Liver (tissue), 9 donors: ENCODE measurements around the gene DPP6. TPM values are rescaled to one million over a fixed set of nuclear protein-coding genes. Genes with fewer than 3 reads are reported as not detected.

Experiments
- DNase-seq: peaks from one replicate; pipeline ENCODE4 v3.0.0-alpha.2; 2017; ENCODE audit warnings: low spot score
- H3K27ac ChIP-seq, 2 donors: one replicate each; pipeline ENCODE4 v1.7.0; 2013; ENCODE audit warnings: inconsistent platforms in 2 of 2, low read length in 2 of 2, control low read depth in 1 of 2, low read depth in 1 of 2, mild to moderate bottlenecking in 1 of 2
- H3K27me3 ChIP-seq, 4 donors: one replicate each; pipeline versions ENCODE4 v1.6.1 to v1.7.0; 2013; ENCODE audit warnings: low read length in 3 of 4, inconsistent platforms in 1 of 4, mild to moderate bottlenecking in 1 of 4, moderate library complexity in 1 of 4; ENCODE audit not compliant: control insufficient read depth in 4 of 4, insufficient read depth in 4 of 4
- H3K36me3 ChIP-seq, 4 donors: one replicate each; pipeline versions ENCODE4 v1.6.1 to v1.7.0; 2013; ENCODE audit warnings: low read length in 3 of 4, mild to moderate bottlenecking in 3 of 4, low read depth in 1 of 4, moderate library complexity in 1 of 4; ENCODE audit not compliant: control insufficient read depth in 4 of 4, insufficient read depth in 3 of 4
- H3K4me1 ChIP-seq, 4 donors: one replicate each; pipeline versions ENCODE4 v1.6.1 to v1.7.0; 2013; ENCODE audit warnings: low read length in 3 of 4, mild to moderate bottlenecking in 3 of 4, moderate library complexity in 1 of 4; ENCODE audit not compliant: control insufficient read depth in 4 of 4, insufficient read depth in 4 of 4
- H3K4me3 ChIP-seq, 3 donors: one replicate each; pipeline versions ENCODE4 v1.6.1 to v1.7.0; 2013; ENCODE audit warnings: low read length in 3 of 3, control low read depth in 1 of 3, low read depth in 1 of 3, mild to moderate bottlenecking in 1 of 3
- H3K9ac ChIP-seq, 2 donors: one replicate each; pipeline ENCODE4 v1.7.0; 2013; ENCODE audit warnings: low read length in 2 of 2, mild to moderate bottlenecking in 2 of 2, moderate library complexity in 2 of 2, control low read depth in 1 of 2, low read depth in 1 of 2
- H3K9me3 ChIP-seq, 4 donors: one replicate each; pipeline versions ENCODE4 v1.6.1 to v1.7.0; 2013; ENCODE audit warnings: low read length in 3 of 4; ENCODE audit not compliant: control insufficient read depth in 4 of 4
- EGR1 ChIP-seq, 2 donors: IDR thresholded peaks; 2 replicates each; pipeline ENCODE4 v1.6.1; 2016 to 2018; ENCODE audit warnings: antibody characterized with exemption in 2 of 2, low read depth in 2 of 2
- FOXA1 ChIP-seq: IDR thresholded peaks from 2 replicates; pipeline ENCODE4 v1.6.1; 2016; ENCODE audit warnings: antibody characterized with exemption
- FOXA2 ChIP-seq: IDR thresholded peaks from 2 replicates; pipeline ENCODE4 v1.6.1; 2016; ENCODE audit warnings: antibody characterized with exemption
- HNF4A ChIP-seq, 2 donors: conservative IDR thresholded peaks; 2 replicates each; pipeline ENCODE4 v1.6.1; 2016; ENCODE audit warnings: antibody characterized with exemption in 2 of 2, mild to moderate bottlenecking in 2 of 2
- JUND ChIP-seq, 2 donors: IDR thresholded peaks; 2 replicates each; pipeline ENCODE4 v1.6.1; 2016; ENCODE audit warnings: antibody characterized with exemption in 2 of 2
- RAD21 ChIP-seq, 2 donors: IDR thresholded peaks; 2 replicates each; pipeline ENCODE4 v1.6.1; 2016; ENCODE audit warnings: antibody characterized with exemption in 2 of 2, mild to moderate bottlenecking in 2 of 2
- SP1 ChIP-seq: IDR thresholded peaks from 2 replicates; pipeline ENCODE4 v1.6.1; 2018; ENCODE audit warnings: antibody characterized with exemption, mild to moderate bottlenecking
- TAF1 ChIP-seq: conservative IDR thresholded peaks from 2 replicates; pipeline ENCODE4 v1.6.1; 2016; ENCODE audit warnings: antibody characterized with exemption, mild to moderate bottlenecking
- YY1 ChIP-seq: IDR thresholded peaks from 2 replicates; pipeline ENCODE4 v1.6.1; 2016; ENCODE audit warnings: antibody characterized with exemption, mild to moderate bottlenecking
- WGBS: extraction: QIAGEN DNeasy Blood & Tissue Kit; methylation state at CpG from one replicate; pipeline ENCODE4 v1.1.7; 2013; 5-methylcytosine and 5-hydroxymethylcytosine counted together
- polyA plus RNA-seq, 2 donors: library from polyadenylated mRNA; stranded (reverse) in 1 of 2; unstranded in 1 of 2; fragments of 200-250 nt in 1 of 2; fragments of >200 nt in 1 of 2; fragmentation: Nextera tagmentation in 1 of 2; extraction: Ambion mirVana in 1 of 2; gene quantifications; one replicate each; pipeline versions ENCODE4 v1.2.1 to v1.2.3, GENCODE V29; 2013 to 2015
- total RNA-seq, 2 donors: library from RNA; depleted of rRNA; stranded (reverse); fragments of >200 nt; gene quantifications; one replicate each; pipeline ENCODE4 v1.2.3, GENCODE V29; 2014
- TF ChIP-seq, protein P1 (sequence below): IDR thresholded peaks from 2 replicates; pipeline ENCODE4 v1.6.1; 2016; ENCODE audit warnings: antibody characterized with exemption
- TF ChIP-seq, protein P2 (sequence below): IDR thresholded peaks from 2 replicates; pipeline ENCODE4 v1.6.1; 2016; ENCODE audit warnings: antibody characterized with exemption
- TF ChIP-seq, protein P3 (sequence below): IDR thresholded peaks from 2 replicates; pipeline ENCODE4 v1.6.1; 2016; ENCODE audit warnings: antibody characterized with exemption, mild to moderate bottlenecking
- TF ChIP-seq, protein P4 (sequence below): IDR thresholded peaks from 2 replicates; pipeline ENCODE4 v1.6.1; 2016; ENCODE audit warnings: antibody characterized with exemption
- TF ChIP-seq, protein P5 (sequence below): fragments of 150-350 bp; IDR thresholded peaks from 2 replicates; pipeline ENCODE4 v1.5.1; 2017; ENCODE audit warnings: improper control_type of control experiment, low read depth, low read length; ENCODE audit not compliant: missing input control
- donor health status: healthy.
- donor health status: healthy.
- donor health status: healthy.
- donor health status: healthy.
- donor health status: healthy.

DPP6 gene
- total and polyA plus RNA-seq, 4 donors, result 0.01 TPM; not detected in 3

DNA sequence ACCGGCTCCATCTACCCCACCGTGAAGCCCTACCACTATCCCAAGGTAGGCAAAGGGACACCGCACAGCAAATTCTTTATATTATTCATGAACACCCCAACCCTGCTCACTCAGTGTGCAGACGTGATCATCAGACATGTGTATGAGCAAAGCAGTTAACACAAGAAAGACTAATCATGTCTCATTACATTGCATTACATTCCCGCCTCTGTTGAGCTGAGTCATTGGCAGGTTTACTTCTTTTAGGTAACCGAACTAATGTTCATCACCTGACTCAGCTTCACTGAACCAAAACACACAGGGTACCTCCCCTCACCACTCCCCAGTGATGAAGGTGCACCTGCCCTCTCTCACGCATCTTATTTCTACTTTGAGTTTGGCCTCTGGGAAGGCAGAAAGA lies 717.3 kb downstream of the DPP6 start:
- no peak overlapping the region for H3K27ac ChIP-seq
- peaks cover 0 to 4% (median 0%) of the 10 kb centered on the region in 4 donors for H3K27me3 ChIP-seq
- H3K4me3 ChIP-seq, result no peak overlapping the region
- H3K4me1 ChIP-seq, result no peaks in the 10 kb centered on the region
- DNase-seq, result no peak
- WGBS, result 82% methylated on average over 7 of the region's 7 CpGs
- TF ChIP-seq TAF1 (no peak), FOXA1 (no peak), JUND (IDR thresholded peaks at IDR 0.05) (no peak)
- TF ChIP-seq, protein P1, sequence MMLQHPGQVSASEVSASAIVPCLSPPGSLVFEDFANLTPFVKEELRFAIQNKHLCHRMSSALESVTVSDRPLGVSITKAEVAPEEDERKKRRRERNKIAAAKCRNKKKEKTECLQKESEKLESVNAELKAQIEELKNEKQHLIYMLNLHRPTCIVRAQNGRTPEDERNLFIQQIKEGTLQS, result no peak
- H3K9me3 ChIP-seq, result no peaks in the 10 kb centered on the region
- no peaks in the 10 kb centered on the region for H3K36me3 ChIP-seq
- H3K9ac ChIP-seq, result no peak overlapping the region

DNA sequence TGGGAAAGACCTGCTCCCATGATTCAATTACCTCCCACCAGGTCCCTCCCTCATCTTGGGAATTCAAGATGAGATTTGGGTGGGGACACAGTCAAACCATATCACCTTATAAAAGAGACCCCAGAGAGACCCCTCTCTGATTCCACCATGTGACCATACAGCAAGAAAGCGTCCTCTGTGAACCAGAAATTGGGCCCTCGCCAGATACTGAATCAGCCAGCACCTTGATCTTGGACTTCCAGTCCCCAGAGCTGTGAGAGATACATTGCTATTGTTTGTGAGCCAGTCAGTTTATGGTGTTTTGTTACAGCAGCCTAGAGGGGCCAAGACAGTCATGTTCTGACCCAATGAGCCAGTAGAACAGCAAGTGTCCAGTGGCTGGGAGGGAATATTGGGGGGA lies 718.2 kb downstream of the DPP6 start:
- WGBS, result 80% methylated on average over 2 of the region's 2 CpGs
- DNase-seq, result no peak

More for the DNA sequence above, 718.2 kb downstream of the DPP6 start:
- Histone ChIP-seq H3K9me3 (no peaks in the 10 kb centered on the region), H3K27ac (no peak overlapping the region), H3K4me1 (no peaks in the 10 kb centered on the region), H3K27me3 (peaks cover 0 to 4% (median 0%) of the 10 kb centered on the region in 4 donors), H3K4me3 (no peak overlapping the region), H3K9ac (no peak overlapping the region), H3K36me3 (no peaks in the 10 kb centered on the region)
- TF ChIP-seq SP1 (no peak), RAD21 (IDR thresholded peaks at IDR 0.05) (no peak), EGR1 (IDR thresholded peaks at IDR 0.05; ENCODE audit: low read depth in 2 of 2) (no peak), FOXA1 (no peak), HNF4A (conservative IDR thresholded peaks at IDR 0.05) (no peak), YY1 (no peak), TAF1 (no peak), FOXA2 (no peak), JUND (IDR thresholded peaks at IDR 0.05) (no peak)
- TF ChIP-seq, protein P2, sequence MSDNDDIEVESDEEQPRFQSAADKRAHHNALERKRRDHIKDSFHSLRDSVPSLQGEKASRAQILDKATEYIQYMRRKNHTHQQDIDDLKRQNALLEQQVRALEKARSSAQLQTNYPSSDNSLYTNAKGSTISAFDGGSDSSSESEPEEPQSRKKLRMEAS, result no peak
- TF ChIP-seq, protein P3, sequence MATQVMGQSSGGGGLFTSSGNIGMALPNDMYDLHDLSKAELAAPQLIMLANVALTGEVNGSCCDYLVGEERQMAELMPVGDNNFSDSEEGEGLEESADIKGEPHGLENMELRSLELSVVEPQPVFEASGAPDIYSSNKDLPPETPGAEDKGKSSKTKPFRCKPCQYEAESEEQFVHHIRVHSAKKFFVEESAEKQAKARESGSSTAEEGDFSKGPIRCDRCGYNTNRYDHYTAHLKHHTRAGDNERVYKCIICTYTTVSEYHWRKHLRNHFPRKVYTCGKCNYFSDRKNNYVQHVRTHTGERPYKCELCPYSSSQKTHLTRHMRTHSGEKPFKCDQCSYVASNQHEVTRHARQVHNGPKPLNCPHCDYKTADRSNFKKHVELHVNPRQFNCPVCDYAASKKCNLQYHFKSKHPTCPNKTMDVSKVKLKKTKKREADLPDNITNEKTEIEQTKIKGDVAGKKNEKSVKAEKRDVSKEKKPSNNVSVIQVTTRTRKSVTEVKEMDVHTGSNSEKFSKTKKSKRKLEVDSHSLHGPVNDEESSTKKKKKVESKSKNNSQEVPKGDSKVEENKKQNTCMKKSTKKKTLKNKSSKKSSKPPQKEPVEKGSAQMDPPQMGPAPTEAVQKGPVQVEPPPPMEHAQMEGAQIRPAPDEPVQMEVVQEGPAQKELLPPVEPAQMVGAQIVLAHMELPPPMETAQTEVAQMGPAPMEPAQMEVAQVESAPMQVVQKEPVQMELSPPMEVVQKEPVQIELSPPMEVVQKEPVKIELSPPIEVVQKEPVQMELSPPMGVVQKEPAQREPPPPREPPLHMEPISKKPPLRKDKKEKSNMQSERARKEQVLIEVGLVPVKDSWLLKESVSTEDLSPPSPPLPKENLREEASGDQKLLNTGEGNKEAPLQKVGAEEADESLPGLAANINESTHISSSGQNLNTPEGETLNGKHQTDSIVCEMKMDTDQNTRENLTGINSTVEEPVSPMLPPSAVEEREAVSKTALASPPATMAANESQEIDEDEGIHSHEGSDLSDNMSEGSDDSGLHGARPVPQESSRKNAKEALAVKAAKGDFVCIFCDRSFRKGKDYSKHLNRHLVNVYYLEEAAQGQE, result no peak
- TF ChIP-seq, protein P4, sequence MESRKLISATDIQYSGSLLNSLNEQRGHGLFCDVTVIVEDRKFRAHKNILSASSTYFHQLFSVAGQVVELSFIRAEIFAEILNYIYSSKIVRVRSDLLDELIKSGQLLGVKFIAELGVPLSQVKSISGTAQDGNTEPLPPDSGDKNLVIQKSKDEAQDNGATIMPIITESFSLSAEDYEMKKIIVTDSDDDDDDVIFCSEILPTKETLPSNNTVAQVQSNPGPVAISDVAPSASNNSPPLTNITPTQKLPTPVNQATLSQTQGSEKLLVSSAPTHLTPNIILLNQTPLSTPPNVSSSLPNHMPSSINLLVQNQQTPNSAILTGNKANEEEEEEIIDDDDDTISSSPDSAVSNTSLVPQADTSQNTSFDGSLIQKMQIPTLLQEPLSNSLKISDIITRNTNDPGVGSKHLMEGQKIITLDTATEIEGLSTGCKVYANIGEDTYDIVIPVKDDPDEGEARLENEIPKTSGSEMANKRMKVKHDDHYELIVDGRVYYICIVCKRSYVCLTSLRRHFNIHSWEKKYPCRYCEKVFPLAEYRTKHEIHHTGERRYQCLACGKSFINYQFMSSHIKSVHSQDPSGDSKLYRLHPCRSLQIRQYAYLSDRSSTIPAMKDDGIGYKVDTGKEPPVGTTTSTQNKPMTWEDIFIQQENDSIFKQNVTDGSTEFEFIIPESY, result no peak
- TF ChIP-seq, protein P5, sequence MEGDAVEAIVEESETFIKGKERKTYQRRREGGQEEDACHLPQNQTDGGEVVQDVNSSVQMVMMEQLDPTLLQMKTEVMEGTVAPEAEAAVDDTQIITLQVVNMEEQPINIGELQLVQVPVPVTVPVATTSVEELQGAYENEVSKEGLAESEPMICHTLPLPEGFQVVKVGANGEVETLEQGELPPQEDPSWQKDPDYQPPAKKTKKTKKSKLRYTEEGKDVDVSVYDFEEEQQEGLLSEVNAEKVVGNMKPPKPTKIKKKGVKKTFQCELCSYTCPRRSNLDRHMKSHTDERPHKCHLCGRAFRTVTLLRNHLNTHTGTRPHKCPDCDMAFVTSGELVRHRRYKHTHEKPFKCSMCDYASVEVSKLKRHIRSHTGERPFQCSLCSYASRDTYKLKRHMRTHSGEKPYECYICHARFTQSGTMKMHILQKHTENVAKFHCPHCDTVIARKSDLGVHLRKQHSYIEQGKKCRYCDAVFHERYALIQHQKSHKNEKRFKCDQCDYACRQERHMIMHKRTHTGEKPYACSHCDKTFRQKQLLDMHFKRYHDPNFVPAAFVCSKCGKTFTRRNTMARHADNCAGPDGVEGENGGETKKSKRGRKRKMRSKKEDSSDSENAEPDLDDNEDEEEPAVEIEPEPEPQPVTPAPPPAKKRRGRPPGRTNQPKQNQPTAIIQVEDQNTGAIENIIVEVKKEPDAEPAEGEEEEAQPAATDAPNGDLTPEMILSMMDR, result no peak
